ENCODE results near the gene TMED3.

DNA sequence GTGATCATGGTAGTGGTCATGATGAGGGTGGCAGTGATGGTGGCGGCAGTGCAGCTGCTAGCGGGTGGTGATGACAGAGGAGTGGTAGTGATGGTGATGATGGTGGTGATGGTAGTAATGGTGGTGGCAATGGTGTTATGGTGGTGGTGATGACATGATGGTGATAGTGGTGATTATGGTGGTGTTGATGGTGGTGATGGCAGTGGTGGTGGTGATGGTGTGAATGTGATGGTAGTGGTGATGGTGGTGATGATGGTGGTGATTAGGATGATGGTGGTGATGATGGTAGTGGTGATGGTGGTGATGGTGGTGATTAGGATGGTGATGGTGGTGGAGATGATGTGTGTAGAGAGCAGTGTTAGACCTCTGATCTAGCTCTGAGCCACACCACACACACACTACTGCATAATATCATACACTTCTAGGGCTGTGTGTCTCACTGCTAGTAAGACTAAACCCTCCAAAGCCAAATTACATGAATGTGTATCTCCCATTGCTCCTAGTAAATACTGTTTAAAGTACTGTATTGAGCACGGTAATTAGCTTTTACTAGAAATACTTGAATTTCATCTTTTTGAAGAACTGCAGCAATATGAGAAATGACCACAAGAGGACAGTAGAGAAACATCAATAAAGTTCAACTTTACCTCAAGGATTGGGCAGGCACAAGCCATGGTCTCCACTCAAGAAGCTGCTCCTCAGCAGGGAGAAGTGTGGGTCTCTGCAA, 28.8 kb downstream of the TMED3 start:
- TF ChIP-seq CTCF (conservative IDR thresholded peaks at IDR 0.05 in 1 of 2, IDR thresholded peaks at IDR 0.05 in 1 of 2; ENCODE audit: extremely low read depth in 1 of 2, insufficient read depth in 1 of 2, low read depth in 1 of 2, low read length in 2 of 2) (peak; percentile 92 to 95), EZH2 (IDR thresholded peaks at IDR 0.05; ENCODE audit: borderline replicate concordance, low read length) (no peak)

All from mammary epithelial cell (primary cell).